ENCODE measurements around the gene CCDC178. TPM values are rescaled to one million over a fixed set of nuclear protein-coding genes. Genes with fewer than 3 reads are reported as not detected.

Gene CCDC178
- total RNA-seq, 1 experiment from 2014 or later, result not detected

GRCh38 chr18:32889615-32890593, 550.6 kb downstream of the CCDC178 start:
- RAD21 ChIA-PET (ENCODE audit: low non-redundant PET in 1 of 2, low total read pairs in 2 of 2, uncharacterized antibody in 2 of 2, unreplicated experiment in 2 of 2), result no interaction called here
- no TSS peak for BruUV-seq (replicated peaks)
- intact Hi-C loops (cut with micrococcal nuclease), result no loop called here
- H3K9me2 ChIP-seq (ENCODE audit: insufficient read depth), result no peaks in the 10 kb centered on the region
- no peaks in the 10 kb centered on the region; a peak in 1 of 4 replicates for H3K9me3 ChIP-seq (ENCODE audit: control insufficient read depth in 1 of 2, insufficient read depth in 1 of 2, low read depth in 1 of 2, low read length in 2 of 2)
- no peak overlapping the region for H3K27ac ChIP-seq (ENCODE audit: low read depth, low read length)
- H2AFZ ChIP-seq (ENCODE audit: low read depth, low read length, poor library complexity, severe bottlenecking), result no peak overlapping the region
- no peak overlapping the region for H3K4me3 ChIP-seq (replicated peaks in 1 of 2; ENCODE audit: low read depth in 1 of 2, low read length in 2 of 2)
- H3K4me1 ChIP-seq (ENCODE audit: control insufficient read depth in 1 of 2, insufficient read depth in 2 of 2, low read length in 2 of 2), result no peaks in the 10 kb centered on the region
- no peak overlapping the region for H3K9ac ChIP-seq (ENCODE audit: low read length)
- H4K20me1 ChIP-seq (ENCODE audit: insufficient read depth), result no peaks in the 10 kb centered on the region
- no peaks in the 10 kb centered on the region for H3K36me3 ChIP-seq (ENCODE audit: control insufficient read depth in 1 of 2, insufficient read depth in 2 of 2, low read length in 2 of 2)
- TF ChIP-seq CTCF (IDR thresholded peaks at IDR 0.05 in 2 of 3, conservative IDR thresholded peaks at IDR 0.05 in 1 of 3; ENCODE audit: borderline replicate concordance in 1 of 3, insufficient read depth in 1 of 3, low read depth in 2 of 3, low read length in 2 of 3) (no peak), ELF1 (IDR thresholded peaks at IDR 0.05; ENCODE audit: borderline replicate concordance, low read depth) (no peak), RAD21 (IDR thresholded peaks at IDR 0.05; ENCODE audit: low read depth) (no peak), FOSL1 (IDR thresholded peaks at IDR 0.05; ENCODE audit: low read depth) (no peak), EZH2phosphoT487 (IDR thresholded peaks at IDR 0.05; ENCODE audit: borderline replicate concordance) (no peak), MAX (IDR thresholded peaks at IDR 0.05) (no peak), POLR2AphosphoS5 (IDR thresholded peaks at IDR 0.05; ENCODE audit: low read depth, low read length) (no peak), EGR1 (IDR thresholded peaks at IDR 0.05; ENCODE audit: low read depth) (no peak), ZBTB33 (IDR thresholded peaks at IDR 0.05; ENCODE audit: extremely low read depth, insufficient replicate concordance, low read length) (no peak), EZH2 (IDR thresholded peaks at IDR 0.05) (no peak)
- ATAC-seq, result no peak
- CTCF ChIA-PET, result no interaction called here
- no peaks in the 10 kb centered on the region for H3K79me2 ChIP-seq (ENCODE audit: insufficient read depth, low read length)
- no peaks in the 10 kb centered on the region for H3K27me3 ChIP-seq (ENCODE audit: insufficient read depth, low read length)
- H3K4me2 ChIP-seq (ENCODE audit: low read length), result no peak overlapping the region
- POLR2A ChIA-PET, result no interaction called here
- no peak for DNase-seq (ENCODE audit: low read depth, low spot score)

Data from HCT116 (cell line).